Ovary (tissue), 9 donors: ENCODE measurements around the gene MAGEB16. TPM values are rescaled to one million over a fixed set of nuclear protein-coding genes. Genes with fewer than 3 reads are reported as not detected.

Experiments
- DNase-seq, 5 donors: peaks; one replicate each; pipeline ENCODE4 v3.0.0-alpha.2; 2019 to 2020
- H3K27ac ChIP-seq, 2 donors: fragments of 200-600 bp; one replicate each; pipeline versions ENCODE4 v1.5.1 to v1.8.0; 2019 to 2022
- H3K27me3 ChIP-seq: fragments of 200-600 bp; one replicate; pipeline ENCODE4 v1.8.0; 2022
- H3K36me3 ChIP-seq: fragments of 200-600 bp; sonication (generic); one replicate; pipeline ENCODE4 v1.5.1; 2019
- H3K4me1 ChIP-seq: one replicate; pipeline ENCODE4 v1.8.1; 2013; ENCODE audit warnings: mild to moderate bottlenecking, moderate library complexity; ENCODE audit not compliant: insufficient read depth
- H3K4me3 ChIP-seq: fragments of 200-600 bp; sonication (generic); one replicate; pipeline ENCODE4 v1.5.1; 2017
- H3K9me3 ChIP-seq, 2 donors: fragments of 200-600 bp in 1 of 2; sonication (generic) in 1 of 2; one replicate each; pipeline versions ENCODE4 v1.5.1 to v1.8.1; 2013 to 2019; ENCODE audit warnings: mild to moderate bottlenecking in 1 of 2, moderate library complexity in 1 of 2
- CTCF ChIP-seq, 3 donors: fragments of 450-650 bp in 2 of 3; fragments of 200-600 bp in 1 of 3; IDR thresholded peaks; one replicate each; pipeline versions ENCODE4 v1.5.1 to v1.8.0; 2016 to 2022; ENCODE audit warnings: antibody characterized with exemption in 3 of 3, mild to moderate bottlenecking in 1 of 3
- EP300 ChIP-seq: sonication (generic); formaldehyde crosslinking; IDR thresholded peaks from one replicate; pipeline ENCODE4 v1.6.1; 2017; ENCODE audit warnings: antibody characterized with exemption
- POLR2A ChIP-seq: fragments of 450-650 bp; IDR thresholded peaks from one replicate; pipeline ENCODE4 v1.6.1; 2017; ENCODE audit warnings: antibody characterized with exemption, mild to moderate bottlenecking, moderate library complexity
- WGBS, 3 donors: extraction: QIAGEN DNeasy Blood & Tissue Kit in 1 of 3; methylation state at CpG; one replicate each; pipeline versions ENCODE4 v1.1.5 to v1.1.7; 2013 to 2017; 5-methylcytosine and 5-hydroxymethylcytosine counted together
- intact Hi-C, 4 donors: fragments of 100-400 bp; cut with DNase I; formaldehyde crosslinking; loops; one replicate each; pipeline versions ENCODE4 v1.11.0 to v1.15.1; 2022 to 2023
- polyA plus RNA-seq, 2 donors: library from polyadenylated mRNA; stranded (reverse); fragments of 200-250 nt in 1 of 2; fragments of 350-450 nt in 1 of 2; fragmentation: Illumina TruSeq in 1 of 2; extraction: RNeasy Lipid Tissue Mini Kit (QIAGEN cat#74804) in 1 of 2; gene quantifications; one replicate each; pipeline ENCODE4 v1.2.3, GENCODE V29; 2013 to 2014
- total RNA-seq, 7 donors: library from RNA; depleted of rRNA in 2 of 7; stranded (reverse); fragments of >200 nt in 2 of 7; fragmentation: NEBNext Ultra II Directional in 3 of 7; extraction: Animal tissue kit (Norgen Biotek cat#: 25700) in 3 of 7; gene quantifications; one replicate each; pipeline versions ENCODE4 v1.1.0 to v1.2.4, GENCODE V29; 2016 to 2023
- donor health status: DM: no; HTN: no; CAD: no; lungs with moderate emphysema.
- donor health status: DM: no; HTN: no; CAD: no.
- donor health status: Bipolar disorder and iron deficiency.
- donor health status: DM: yes; HTN: yes; CAD: no.
- donor health status: DM: no; HTN: no; CAD: no.
- donor health status: DM: yes; HTN: yes; CAD: no.

The MAGEB16 gene
- total and polyA plus RNA-seq, 9 donors: 0.06 TPM; not detected in 8

GRCh38 chrX:35826503-35826902 is 28.4 kb downstream of the MAGEB16 start:
- TF ChIP-seq CTCF (IDR thresholded peaks at IDR 0.05): no peak
- no peak for TF ChIP-seq EP300
- TF ChIP-seq POLR2A: no peak
- Histone ChIP-seq H3K36me3 (no peaks in the 10 kb centered on the region), H3K9me3 (no peaks in the 10 kb centered on the region), H3K4me1 (no peaks in the 10 kb centered on the region), H3K27me3 (no peaks in the 10 kb centered on the region), H3K27ac (no peak overlapping the region), H3K4me3 (no peak overlapping the region)
- DNase-seq: no peak
- intact Hi-C loops: no loop called here
- WGBS, 3 donors: 64 to 79% (median 64%) methylated on average over 1 of the region's 1 CpG

GRCh38 chrX:35829501-35829900 is 31.4 kb downstream of the MAGEB16 start:
- Histone ChIP-seq H3K9me3 (no peaks in the 10 kb centered on the region), H3K4me1 (no peaks in the 10 kb centered on the region), H3K27me3 (no peaks in the 10 kb centered on the region), H3K27ac (no peak overlapping the region), H3K36me3 (no peaks in the 10 kb centered on the region), H3K4me3 (no peak overlapping the region)
- TF ChIP-seq EP300: no peak
- no peak for TF ChIP-seq CTCF (IDR thresholded peaks at IDR 0.05)
- no peak for TF ChIP-seq POLR2A
- intact Hi-C loops: no loop called here
- WGBS, 3 donors: 55 to 60% (median 55%) methylated on average over 3 of the region's 3 CpGs
- no peak for DNase-seq

GRCh38 chrX:35841872-35842271 is 43.7 kb downstream of the MAGEB16 start:
- no peak for TF ChIP-seq CTCF (IDR thresholded peaks at IDR 0.05)
- TF ChIP-seq POLR2A: no peak
- TF ChIP-seq EP300: no peak
- Histone ChIP-seq H3K27me3 (no peaks in the 10 kb centered on the region), H3K4me3 (no peak overlapping the region), H3K4me1 (no peaks in the 10 kb centered on the region), H3K9me3 (no peaks in the 10 kb centered on the region), H3K27ac (no peak overlapping the region), H3K36me3 (no peaks in the 10 kb centered on the region)
- intact Hi-C loops: no loop called here
- DNase-seq: no peak
- 24 to 29% (median 28%) methylated on average over 2 of the region's 2 CpGs for WGBS, 3 donors

GRCh38 chrX:35842674-35843073 is 44.5 kb downstream of the MAGEB16 start:
- Histone ChIP-seq H3K27me3 (no peaks in the 10 kb centered on the region), H3K4me3 (no peak overlapping the region), H3K27ac (no peak overlapping the region), H3K4me1 (no peaks in the 10 kb centered on the region), H3K9me3 (no peaks in the 10 kb centered on the region), H3K36me3 (no peaks in the 10 kb centered on the region)
- intact Hi-C loops: no loop called here
- DNase-seq: no peak
- WGBS, 3 donors: 35 to 39% (median 36%) methylated on average over 3 of the region's 3 CpGs
- no peak for TF ChIP-seq CTCF (IDR thresholded peaks at IDR 0.05)
- no peak for TF ChIP-seq POLR2A
- TF ChIP-seq EP300: no peak

GRCh38 chrX:35847736-35848135 is 49.6 kb downstream of the MAGEB16 start:
- no peaks in the 10 kb centered on the region for H3K4me1 ChIP-seq
- no peaks in the 10 kb centered on the region for H3K36me3 ChIP-seq
- 69 to 80% (median 72%) methylated on average over 4 of the region's 4 CpGs for WGBS, 3 donors
- intact Hi-C loops: no loop called here
- H3K4me3 ChIP-seq: no peak overlapping the region
- no peaks in the 10 kb centered on the region for H3K27me3 ChIP-seq
- TF ChIP-seq POLR2A: no peak
- no peak for TF ChIP-seq CTCF (IDR thresholded peaks at IDR 0.05)
- no peak for TF ChIP-seq EP300
- no peaks in the 10 kb centered on the region for H3K9me3 ChIP-seq
- no peak for DNase-seq
- H3K27ac ChIP-seq: no peak overlapping the region
